DMS53 treated with DMSO at 0.1 percent for 48 hours (cell line): Measurements from ENCODE around the gene TEX261.

Experiments used
- DNase-seq: peaks from one replicate; lab custom pipeline; 2025; ENCODE audit not compliant: unreplicated experiment; lab: John Stamatoyannopoulos, UW

TEX261 gene

DNA sequence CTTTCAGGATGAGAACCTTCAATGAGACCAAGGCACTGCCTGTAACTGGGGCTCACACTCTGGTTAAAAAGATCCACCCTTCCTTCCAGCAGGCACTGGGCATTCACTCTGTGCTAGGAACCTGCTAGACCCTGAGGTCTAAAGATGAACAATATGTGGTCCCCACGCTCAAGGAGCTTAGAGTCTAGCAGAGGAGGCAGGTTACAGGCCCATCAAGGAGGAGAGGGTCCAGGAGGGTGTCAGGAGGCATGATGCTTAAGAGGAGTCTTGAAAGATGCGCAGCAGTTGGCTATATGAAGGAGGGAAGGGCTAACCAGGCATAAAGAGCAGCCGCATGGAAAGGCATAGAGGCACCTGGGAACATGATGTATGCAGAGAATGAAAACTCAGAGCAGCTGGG is 11.7 kb downstream of the TEX261 start:
- no peak for DNase-seq

DNA sequence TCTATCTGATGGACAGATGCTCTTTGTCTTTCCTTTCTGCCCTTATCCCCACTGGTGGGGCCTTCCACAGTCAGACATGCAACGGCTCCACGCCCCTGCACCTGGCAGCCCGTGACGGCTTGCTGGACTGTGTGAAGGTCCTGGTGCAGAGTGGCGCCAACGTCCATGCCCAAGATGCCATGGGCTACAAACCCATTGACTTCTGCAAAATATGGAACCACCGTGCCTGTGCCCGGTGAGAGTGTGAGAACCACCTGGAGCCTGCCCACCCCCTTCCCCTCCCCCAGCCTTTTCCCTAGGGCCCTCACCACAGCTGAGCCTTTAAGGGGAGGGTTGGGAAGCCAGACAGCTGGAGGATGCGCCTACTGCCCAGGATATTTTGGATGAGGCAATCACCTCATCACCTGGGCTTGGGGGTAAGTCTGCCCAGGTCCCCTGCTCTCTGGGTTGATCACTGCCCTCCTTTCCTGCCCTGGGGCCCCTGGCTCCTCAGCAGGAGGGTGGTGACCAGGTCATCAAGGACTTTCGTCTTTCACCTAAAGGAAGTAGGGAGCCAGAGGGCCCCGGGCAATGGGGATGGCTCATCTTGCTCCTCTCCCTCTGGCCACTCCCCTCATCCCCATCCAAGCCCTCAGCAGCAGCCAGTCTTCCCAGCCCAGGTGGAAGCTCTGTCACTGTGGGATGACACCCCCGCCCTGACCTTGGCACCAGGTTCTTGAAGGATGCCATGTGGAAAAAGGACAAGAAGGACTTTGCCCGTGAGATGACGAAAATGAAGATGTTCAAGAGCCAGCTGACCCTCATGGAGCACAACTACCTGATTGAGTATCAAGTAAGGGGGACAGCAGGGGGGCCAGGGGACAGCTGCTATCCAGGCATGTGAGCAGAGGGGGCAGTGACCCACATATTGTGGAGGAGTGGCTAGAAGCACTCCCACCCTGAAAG is 12.5 kb downstream of the TEX261 start:
- no peak for DNase-seq

DNA sequence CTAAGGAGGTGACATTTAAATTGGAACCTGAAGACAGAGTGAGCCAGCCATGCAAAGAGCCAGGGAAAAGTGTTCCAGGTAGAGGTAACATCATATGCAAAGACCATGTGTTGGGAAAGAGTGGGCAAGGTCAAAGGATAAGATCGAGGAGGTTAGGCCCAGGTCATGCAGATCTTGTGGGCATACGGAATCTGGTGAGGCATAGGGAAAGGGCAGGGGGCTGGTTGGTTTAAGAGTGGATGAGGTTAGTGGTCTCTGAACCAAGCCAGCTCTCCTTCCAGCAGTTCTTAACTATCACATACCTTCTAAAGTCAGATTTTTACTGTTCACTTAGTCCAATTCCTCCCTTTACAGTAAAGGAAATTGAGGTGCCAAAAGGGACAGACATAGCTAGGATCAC is 13.3 kb downstream of the TEX261 start:
- DNase-seq = no peak

DNA sequence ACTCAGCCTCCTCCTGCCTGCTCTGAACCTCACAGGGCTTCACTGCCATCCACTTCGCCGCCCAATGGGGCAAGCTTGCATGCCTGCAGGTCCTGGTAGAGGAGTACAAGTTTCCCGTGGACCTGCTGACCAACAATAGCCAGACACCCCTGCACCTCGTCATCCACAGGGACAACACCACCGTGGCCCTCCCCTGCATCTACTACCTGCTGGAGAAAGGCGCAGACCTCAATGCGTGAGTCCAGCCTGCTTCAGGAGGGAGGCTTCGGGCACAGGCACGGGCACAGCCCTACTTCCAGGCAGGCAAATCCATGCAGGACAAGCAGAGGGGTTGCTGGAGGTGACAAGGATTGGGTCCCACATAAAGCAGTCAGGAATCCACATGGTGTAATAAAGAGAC is 15.0 kb downstream of the TEX261 start:
- no peak for DNase-seq

DNA sequence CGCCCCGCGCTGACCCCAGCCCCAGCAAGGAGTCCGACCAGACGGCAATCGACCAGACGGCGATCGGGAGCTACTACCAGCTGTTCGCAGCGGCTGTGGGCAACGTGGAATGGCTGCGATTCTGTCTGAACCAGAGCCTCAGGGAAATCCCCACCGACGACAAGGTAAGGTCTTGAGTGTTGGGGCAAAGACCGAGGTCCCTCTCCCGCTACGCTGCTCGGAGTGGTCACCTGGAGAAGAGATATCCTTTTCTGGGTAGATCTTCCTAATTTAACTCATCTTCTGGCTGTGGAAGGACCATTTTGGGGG is 15.5 kb downstream of the TEX261 start:
- DNase-seq = no peak

DNA sequence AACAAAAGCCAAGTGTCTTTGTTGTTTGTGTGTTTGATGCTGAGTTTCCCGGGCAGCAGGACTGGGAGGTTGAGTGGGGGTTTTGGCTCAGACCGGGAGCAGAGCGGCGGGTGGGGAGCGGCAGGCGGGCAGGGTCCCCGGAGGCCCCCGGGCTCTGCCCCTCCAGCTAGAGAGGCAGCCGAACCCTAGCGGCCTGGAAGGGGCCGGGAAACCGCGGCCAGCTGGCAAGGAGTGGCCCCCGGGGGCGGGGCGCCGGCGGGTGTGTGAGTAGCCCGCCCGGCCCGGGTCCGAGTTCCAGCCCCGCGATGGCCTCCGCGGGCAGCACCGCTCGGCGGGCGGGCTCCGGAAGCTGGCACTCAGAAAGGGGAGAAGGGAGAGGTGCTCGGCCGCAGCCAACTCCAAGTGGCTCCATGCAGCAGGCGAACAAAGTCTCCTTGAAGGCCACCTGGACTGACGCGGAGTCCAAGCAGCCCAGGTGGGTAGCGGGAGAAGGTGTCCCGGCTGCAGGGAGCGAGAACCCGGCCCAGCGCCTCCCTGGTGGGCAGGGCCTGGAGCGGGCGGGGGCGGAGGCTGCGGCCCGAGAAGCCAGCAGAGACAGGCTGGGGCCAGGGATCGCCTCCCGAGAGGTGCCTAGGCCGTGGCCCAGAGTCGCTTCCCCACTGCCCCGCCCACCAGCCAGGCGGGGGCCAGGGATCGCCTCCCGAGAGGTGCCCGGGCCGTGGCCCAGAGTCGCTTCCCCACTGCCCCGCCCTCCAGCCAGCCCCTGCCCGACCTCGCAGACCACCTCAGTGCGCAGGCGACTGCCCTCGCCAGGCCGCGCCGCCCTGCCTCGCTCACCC is 16.1 kb downstream of the TEX261 start, which contains the start of gene ANKRD53:
ANKRD53 (plus strand) TSS at position 290 of the 839 bp plus-strand sequence; CDS start at position 306, 16 bp downstream.
- no peak for DNase-seq

DNA sequence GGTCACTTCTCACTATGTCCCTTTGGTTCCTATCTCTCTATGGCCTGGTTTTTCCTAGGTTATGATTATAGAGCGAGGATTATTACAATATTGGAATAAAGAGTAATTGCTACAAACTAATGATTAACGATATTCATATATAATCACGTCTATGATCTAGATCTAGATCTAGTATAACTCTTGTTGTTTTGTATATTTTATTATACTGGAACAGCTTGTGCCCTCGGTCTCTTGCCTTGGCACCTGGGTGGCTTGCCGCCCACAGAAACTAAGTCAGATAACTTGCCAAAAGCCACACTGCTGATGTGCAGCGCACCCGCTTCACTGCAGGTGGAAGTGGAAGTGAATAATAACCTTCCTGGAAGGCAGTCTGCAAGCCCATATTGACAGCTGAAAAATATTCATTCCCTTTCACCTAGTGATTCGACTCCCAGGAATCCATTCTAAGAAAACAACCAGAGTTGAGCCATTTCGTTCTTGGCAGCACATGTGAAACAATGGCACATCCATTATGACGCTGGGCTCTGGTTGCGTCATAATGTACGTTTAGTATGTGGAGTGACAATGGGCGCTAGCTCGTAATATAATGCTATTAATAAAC is 17.0 kb downstream of the TEX261 start:
- DNase-seq = no peak

DNA sequence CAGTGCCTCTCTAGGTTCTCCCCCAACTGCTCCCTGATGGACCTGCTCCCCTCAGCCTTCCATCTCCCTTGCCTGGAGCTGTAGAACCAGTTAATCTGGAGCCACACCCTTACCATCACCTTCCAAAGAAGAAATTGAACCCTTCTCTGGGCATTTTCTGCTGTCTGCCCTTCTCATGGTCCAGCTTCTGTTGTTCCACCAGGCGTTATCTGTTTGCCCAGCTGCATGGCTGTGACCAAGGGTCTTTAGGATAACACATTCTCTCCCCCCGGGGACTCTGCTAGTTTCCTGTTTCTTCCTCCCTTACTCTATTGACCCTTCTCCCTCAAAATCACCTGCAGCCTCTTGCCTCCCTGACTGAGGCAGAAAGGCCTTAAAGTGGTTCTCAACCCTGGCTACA is 19.4 kb downstream of the TEX261 start:
- DNase-seq = no peak

DNA sequence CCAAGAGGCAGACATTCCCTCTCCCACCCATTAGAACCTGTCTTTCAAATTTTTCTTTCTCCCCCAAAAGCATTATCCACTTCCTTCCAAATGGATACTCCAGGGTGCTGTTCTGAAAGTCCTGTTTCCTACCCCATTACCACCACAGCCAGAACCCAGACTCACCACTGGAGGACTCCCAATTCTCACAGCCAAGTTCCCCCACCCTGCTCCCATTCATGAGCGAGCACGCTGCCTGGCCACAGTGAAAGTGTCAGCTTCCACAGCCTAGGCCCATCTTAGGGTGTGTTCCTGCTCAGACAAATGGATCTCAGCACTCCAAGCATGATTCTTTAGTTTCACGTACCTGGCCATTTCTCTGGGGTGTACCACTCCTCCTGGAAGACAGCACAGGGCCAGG is 20.1 kb downstream of the TEX261 start:
- DNase-seq = no peak

DNA sequence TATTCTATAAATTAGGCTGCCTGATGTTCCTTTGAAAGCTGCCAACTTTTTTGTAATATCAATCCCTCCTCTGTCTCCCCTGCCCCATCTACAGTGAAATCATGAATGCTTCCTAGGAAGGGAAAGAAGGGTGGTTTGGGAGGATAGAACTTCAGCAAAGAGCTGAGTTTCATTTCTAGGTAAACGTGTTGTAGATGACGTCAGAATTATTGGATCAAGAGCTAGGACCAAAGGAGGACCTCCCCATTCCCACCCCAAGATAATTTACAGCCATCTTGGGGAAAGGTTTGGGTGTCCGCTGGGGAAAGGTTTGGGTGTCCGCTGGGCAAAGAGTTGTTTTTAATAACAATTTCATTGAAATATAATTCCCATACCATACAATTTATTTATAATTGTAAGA is 27.5 kb downstream of the TEX261 start:
- no peak for DNase-seq

DNA sequence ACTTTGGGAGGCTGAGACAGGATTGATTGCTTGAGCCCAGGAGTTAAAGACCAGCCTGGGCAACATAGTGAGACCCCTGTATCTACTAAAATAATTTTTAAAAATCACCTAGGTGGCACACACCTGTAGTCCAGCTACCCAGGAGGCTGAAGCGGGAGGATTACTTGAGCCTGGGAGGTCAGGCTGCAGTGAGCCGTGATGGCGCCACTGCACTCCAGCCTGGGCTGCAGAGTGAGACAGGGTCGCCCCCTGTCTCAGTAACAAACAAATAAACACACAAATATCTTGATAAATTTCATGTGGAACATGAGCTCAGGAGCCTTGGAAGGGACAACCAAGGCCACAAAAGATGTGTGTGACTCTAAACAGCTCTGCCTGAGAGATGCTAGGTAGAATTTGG is 28.0 kb downstream of the TEX261 start:
- no peak for DNase-seq

DNA sequence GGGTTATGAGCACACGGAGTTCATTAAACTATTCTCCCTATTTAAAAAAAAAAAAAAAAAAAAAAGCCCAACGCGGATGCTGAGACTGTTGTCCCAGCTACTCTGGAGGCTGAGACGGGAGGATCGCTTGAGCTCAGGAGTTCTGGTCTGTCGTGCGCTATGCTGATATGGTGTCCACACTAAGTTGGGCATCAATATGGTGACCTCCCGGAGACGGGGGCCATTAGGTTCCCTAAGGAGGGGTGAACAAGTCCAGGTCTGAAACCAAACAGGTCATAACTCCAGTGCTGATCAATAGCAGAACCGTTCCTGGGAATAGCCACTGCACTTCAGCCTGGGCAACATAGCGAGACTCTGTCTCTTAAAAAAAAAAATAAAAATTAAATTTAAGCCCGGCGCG is 29.2 kb downstream of the TEX261 start:
- DNase-seq = no peak

DNA sequence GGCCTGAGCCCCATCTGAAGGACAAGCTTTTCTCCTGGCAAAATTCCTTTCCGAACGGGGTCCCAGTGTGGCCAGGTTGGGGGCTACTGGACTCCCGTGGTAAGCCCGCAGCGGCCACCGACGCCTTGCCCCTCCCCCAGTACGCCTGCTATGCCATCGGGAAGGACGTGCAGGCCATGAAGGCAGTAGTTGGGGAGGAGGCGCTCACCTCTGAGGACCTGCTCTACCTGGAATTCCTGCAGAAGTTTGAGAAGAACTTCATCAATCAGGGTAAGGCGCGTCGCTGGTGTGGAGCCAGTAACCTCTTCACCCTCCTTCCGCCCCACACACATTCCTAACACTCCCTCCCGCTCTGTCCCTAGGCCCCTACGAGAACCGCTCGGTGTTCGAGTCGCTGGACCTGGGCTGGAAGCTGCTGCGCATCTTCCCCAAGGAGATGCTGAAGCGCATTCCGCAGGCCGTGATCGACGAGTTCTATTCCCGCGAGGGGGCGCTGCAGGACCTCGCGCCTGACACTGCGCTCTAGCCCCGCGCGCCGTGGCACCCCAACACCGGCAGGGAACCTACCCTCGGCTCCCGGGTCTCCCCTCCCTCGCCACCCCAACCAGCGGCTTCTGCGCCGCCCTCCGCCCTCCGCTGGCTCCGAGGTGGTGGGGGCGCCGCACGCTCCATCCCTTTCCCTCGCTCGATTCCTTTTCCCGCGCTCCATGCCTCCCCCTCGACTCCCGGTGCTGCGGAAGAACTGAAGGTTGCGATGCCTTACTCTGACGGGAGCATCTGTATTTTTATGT is 29.9 kb downstream of the TEX261 start:
- DNase-seq = no peak

DNA sequence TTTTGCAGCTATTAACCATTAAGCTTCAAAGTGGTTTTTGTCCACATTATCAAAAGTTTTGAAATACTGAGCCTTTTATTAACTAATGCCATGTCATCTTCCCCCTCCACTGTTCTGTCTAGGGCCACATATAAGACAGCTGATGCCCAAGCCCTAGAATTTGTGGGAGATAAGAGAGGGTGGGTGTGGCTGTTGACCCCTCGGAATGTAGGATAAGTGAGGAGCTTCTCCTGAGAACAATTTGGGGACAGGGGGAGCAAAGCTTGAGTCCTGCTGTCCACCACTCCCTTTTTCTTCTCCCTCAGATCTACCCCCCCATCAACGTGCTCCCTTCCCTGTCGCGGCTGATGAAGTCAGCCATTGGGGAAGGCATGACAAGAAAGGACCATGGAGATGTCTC is 30.5 kb downstream of the TEX261 start:
- DNase-seq = no peak

DNA sequence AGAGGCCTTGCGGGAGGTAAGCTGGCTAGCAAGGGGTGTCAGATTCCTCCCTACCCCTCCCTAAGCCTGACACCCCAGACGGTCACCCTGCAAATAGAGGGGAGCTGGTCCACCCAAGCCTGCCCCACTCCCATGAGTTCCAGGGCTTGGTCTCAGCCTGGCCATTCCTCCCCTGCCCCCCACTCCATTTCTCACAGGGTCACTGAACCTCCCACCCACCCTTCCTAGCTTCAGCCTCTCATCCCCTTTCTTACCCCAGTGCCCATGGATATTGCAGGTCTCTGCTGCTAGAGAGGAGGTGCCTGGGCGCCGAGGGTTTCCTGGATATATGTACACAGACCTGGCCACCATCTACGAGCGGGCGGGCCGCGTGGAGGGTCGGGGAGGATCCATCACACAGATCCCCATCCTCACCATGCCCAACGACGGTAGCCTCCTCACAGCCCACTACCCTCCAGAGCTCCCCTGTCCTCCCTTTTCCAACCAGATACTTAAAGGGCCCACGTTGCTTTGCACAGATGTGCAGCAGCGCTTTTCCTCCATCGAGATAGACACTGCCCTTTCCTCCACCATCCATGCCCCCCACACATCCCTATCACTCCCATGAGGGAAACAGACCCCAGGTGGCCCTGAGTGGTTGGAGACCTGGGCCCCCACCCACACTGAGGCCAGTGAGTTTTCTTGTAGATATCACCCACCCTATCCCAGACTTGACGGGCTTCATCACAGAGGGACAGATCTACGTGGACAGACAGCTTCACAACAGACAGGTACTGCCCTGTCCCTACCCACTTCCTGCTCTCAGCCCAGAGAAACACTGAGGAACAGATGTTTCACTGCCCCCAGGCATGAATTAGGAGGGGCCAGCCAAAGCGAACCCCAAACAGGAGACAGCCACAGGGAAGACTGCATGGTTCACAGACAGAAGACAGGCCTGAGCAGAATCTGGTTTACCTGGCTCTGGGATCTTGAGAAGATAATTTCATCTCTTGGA is 31.5 kb downstream of the TEX261 start:
- no peak for DNase-seq

DNA sequence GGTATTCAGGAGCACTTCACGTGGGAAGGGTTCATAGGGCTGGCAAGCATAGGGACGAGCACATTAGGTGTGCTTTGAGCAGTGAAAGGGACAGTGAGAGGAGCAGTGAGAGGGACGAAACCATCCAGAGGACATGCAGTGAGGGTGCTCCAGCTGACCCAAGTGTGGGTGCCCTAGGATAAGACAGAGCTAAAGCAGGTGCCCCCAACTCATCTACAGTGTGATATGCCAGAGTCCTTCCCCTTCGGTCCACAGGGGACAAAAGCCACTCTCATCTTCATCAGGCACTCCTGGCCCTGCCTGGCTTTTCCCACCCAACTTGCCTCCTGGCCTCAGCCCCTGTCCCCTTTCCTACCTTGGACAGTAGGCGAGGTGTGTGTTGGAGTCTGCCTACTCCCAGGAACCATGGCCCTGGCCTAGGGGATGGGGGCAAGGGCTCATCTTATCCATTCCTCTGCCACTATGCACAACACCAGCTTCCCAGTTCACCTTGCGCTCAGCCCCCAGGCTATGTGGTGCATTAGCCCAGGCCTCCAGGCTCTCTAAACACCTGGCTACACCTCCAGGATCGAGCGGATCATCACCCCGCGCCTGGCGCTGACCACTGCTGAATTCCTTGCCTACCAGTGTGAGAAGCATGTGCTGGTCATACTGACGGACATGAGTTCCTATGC is 32.3 kb downstream of the TEX261 start:
- DNase-seq = no peak

DNA sequence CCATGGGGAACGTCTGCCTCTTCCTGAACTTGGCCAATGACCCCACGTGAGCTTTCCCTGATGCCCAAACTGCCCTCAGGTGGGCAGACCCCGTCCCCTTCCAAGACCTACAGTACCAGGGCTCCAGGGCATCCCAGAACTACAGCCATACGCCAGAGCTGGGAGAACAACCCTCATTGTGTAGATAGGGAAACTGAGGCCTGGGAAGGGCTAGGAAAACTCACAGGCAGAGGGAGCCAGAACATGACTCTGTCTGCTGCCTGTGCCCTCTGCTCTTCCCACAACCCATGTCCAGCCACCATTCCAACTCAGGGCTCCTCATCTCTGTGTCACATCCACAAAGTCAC is 33.1 kb downstream of the TEX261 start:
- DNase-seq = no peak

DNA sequence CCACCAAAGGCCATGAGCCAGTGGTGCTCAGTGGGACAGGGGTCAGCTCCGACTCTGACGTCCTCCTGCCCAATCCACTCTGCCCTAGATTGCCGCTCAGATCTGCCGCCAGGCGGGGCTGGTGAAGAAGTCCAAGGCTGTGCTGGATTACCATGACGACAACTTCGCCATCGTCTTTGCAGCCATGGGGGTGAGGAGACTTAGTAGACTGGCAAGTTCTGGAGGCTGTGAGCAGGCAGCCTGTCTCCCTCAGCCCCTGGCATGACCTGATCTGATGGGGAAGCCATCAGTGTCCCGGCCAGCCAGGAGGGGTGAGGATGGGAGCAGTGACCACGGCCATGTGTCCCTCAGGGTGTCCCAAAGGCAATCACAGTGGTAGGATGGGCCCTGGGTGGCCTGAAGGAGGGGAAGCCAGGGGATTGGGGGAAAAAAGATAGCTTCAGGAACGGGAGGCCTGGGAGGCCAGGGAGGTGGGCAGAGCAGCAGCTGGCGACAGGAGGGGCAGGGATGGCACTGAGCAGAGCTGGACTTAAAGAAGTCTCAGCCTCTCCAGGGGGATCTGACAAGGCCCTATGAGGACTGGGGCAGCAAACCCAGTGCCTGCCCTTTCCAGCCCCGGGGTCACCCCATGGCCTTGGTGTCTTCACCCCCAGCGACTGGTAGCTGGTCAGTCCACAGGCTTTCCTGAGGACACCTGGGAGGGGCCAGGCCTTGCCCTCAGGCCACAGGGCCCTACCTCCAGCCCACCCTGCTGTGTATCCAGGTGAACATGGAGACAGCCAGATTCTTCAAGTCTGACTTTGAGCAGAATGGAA is 33.6 kb downstream of the TEX261 start:
- DNase-seq = no peak
